ENCODE data around the gene CMTM5.

CMTM5 gene

DNA sequence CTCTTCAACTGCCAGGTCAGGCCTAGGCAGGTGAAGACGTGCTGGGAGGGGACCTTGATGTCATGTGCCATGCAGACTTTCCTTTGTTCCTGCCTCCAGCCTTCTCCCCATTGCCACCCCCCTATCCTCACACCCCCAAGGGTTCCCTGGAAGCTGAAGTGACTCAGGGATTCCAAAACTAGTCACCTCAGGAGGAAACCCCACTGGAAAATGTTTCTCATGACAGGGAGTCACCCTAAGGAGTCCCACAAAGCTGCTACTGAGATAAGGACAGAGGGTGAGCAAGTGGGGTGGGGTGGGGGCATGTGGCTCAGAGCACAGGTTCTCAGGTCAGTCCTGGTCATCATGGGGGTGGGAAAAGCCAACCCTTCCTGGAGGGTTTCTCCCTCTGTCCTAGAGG is 6.6 kb upstream of the CMTM5 start:
- H3K27ac ChIP-seq (ENCODE audit: low read depth, low read length) = no peak overlapping the region
- no peaks in the 10 kb centered on the region for H3K9me3 ChIP-seq (ENCODE audit: control insufficient read depth, insufficient read depth, low read depth, low read length)
- H3K9ac ChIP-seq (ENCODE audit: low read length) = no peak overlapping the region
- peaks cover 47% of the 10 kb centered on the region for H3K27me3 ChIP-seq (ENCODE audit: control insufficient read depth, insufficient read depth, low read length)
- no peak overlapping the region for H3K4me3 ChIP-seq (ENCODE audit: low read depth, low read length)
- no peaks in the 10 kb centered on the region for H3K36me3 ChIP-seq (ENCODE audit: control insufficient read depth, insufficient read depth, low read length)
- H3K4me1 ChIP-seq (ENCODE audit: control insufficient read depth, insufficient read depth, low read length) = peaks cover 8% of the 10 kb centered on the region; the same call in 1 of the 2 replicates

DNA sequence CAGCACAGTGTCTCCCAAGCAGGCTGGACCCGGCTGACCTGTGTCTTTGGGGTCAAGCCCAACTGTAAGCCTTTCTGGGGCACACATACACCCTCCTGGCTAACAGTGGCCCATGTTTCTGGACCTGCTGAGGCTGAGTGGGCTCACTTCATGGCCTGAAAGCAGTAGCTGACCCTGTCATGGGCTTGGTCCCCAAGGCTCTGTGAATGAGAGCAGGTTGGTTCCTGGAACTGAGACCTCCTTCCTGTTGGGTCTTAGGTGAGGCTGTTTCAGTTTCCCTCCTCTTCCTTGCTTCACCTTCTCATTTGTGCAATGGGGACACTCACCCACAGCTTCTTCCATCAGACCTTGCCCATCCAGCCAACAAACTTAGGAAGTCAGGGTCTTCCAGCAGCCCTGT is 5.0 kb upstream of the CMTM5 start:
- no peak overlapping the region for H3K4me3 ChIP-seq (ENCODE audit: low read depth, low read length)
- H3K4me1 ChIP-seq (ENCODE audit: control insufficient read depth, insufficient read depth, low read length) = peaks cover 10% of the 10 kb centered on the region
- no peaks in the 10 kb centered on the region for H3K36me3 ChIP-seq (ENCODE audit: control insufficient read depth, insufficient read depth, low read length)

DNA sequence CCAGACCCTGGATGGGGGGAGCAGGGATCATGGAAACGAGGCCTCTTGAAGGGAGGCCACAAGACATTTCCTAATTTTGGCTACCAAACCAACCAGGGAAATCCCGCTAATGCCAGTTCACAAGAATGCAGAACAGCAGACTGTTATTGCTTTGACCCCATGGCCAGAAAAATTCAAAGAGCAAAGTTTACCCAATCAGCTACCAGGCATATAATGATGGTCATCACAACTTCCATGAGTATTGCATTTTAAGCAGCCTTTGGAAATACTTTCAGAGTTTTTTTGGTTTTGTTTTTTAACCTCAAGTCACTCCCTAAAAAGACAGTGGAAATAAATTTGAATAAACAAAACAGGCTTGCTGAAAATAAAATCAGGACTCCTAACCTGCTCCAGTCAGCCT is 4.3 kb upstream of the CMTM5 start, which contains the start of gene IL25:
Gene IL25, plus strand, starts transcription at position 301 of the 400 bp plus-strand sequence.
- H3K9me3 ChIP-seq (ENCODE audit: control insufficient read depth, insufficient read depth, low read depth, low read length) = no peaks in the 10 kb centered on the region
- peaks cover 8% of the 10 kb centered on the region for H3K4me1 ChIP-seq (ENCODE audit: control insufficient read depth, insufficient read depth, low read length)
- no peaks in the 10 kb centered on the region for H3K36me3 ChIP-seq (ENCODE audit: control insufficient read depth, insufficient read depth, low read length)
- no peak within 1 kb of the TSS for H3K27ac ChIP-seq (ENCODE audit: low read depth, low read length)
- H3K9ac ChIP-seq (ENCODE audit: low read length) = no peak within 1 kb of the TSS
- no peak within 1 kb of the TSS for H3K4me3 ChIP-seq (ENCODE audit: low read depth, low read length)
- peaks cover 52% of the 10 kb centered on the region for H3K27me3 ChIP-seq (ENCODE audit: control insufficient read depth, insufficient read depth, low read length)

More for the DNA sequence above, 5.0 kb upstream of the CMTM5 start:
- Histone ChIP-seq H3K27me3 (ENCODE audit: control insufficient read depth, insufficient read depth, low read length) (peaks cover 51% of the 10 kb centered on the region), H3K9ac (ENCODE audit: low read length) (no peak overlapping the region), H3K9me3 (ENCODE audit: control insufficient read depth, insufficient read depth, low read depth, low read length) (no peaks in the 10 kb centered on the region), H3K27ac (ENCODE audit: low read depth, low read length) (no peak overlapping the region)

DNA sequence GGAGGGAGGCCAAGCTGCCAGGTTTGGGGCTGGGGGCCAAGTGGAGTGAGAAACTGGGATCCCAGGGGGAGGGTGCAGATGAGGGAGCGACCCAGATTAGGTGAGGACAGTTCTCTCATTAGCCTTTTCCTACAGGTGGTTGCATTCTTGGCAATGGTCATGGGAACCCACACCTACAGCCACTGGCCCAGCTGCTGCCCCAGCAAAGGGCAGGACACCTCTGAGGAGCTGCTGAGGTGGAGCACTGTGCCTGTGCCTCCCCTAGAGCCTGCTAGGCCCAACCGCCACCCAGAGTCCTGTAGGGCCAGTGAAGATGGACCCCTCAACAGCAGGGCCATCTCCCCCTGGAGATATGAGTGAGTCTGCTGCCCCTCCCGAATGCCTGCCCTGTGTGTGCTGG is 3.8 kb upstream of the CMTM5 start:
- no peak overlapping the region for H3K27ac ChIP-seq (ENCODE audit: low read depth, low read length)

DNA sequence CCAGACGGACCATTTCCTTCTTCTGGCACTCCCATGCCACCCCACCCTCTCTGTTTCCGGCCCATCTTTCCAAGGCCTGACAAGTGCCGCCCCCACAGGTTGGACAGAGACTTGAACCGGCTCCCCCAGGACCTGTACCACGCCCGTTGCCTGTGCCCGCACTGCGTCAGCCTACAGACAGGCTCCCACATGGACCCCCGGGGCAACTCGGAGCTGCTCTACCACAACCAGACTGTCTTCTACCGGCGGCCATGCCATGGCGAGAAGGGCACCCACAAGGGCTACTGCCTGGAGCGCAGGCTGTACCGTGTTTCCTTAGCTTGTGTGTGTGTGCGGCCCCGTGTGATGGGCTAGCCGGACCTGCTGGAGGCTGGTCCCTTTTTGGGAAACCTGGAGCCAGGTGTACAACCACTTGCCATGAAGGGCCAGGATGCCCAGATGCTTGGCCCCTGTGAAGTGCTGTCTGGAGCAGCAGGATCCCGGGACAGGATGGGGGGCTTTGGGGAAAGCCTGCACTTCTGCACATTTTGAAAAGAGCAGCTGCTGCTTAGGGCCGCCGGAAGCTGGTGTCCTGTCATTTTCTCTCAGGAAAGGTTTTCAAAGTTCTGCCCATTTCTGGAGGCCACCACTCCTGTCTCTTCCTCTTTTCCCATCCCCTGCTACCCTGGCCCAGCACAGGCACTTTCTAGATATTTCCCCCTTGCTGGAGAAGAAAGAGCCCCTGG is 1.2 kb upstream of the CMTM5 start:
- H3K4me3 ChIP-seq (ENCODE audit: low read depth, low read length) = no peak overlapping the region
- peaks cover 8% of the 10 kb centered on the region for H3K4me1 ChIP-seq (ENCODE audit: control insufficient read depth, insufficient read depth, low read length)
- no peak overlapping the region for H3K27ac ChIP-seq (ENCODE audit: low read depth, low read length)
- peaks cover 43% of the 10 kb centered on the region for H3K27me3 ChIP-seq (ENCODE audit: control insufficient read depth, insufficient read depth, low read length)
- no peaks in the 10 kb centered on the region for H3K36me3 ChIP-seq (ENCODE audit: control insufficient read depth, insufficient read depth, low read length)
- H3K9ac ChIP-seq (ENCODE audit: low read length) = no peak overlapping the region
- H3K9me3 ChIP-seq (ENCODE audit: control insufficient read depth, insufficient read depth, low read depth, low read length) = no peaks in the 10 kb centered on the region

More for the DNA sequence above, 3.8 kb upstream of the CMTM5 start:
- no peak overlapping the region for H3K4me3 ChIP-seq (ENCODE audit: low read depth, low read length)
- H3K36me3 ChIP-seq (ENCODE audit: control insufficient read depth, insufficient read depth, low read length) = no peaks in the 10 kb centered on the region
- H3K9ac ChIP-seq (ENCODE audit: low read length) = no peak overlapping the region
- no peaks in the 10 kb centered on the region for H3K9me3 ChIP-seq (ENCODE audit: control insufficient read depth, insufficient read depth, low read depth, low read length)
- peaks cover 52% of the 10 kb centered on the region for H3K27me3 ChIP-seq (ENCODE audit: control insufficient read depth, insufficient read depth, low read length)
- H3K4me1 ChIP-seq (ENCODE audit: control insufficient read depth, insufficient read depth, low read length) = peaks cover 8% of the 10 kb centered on the region

DNA sequence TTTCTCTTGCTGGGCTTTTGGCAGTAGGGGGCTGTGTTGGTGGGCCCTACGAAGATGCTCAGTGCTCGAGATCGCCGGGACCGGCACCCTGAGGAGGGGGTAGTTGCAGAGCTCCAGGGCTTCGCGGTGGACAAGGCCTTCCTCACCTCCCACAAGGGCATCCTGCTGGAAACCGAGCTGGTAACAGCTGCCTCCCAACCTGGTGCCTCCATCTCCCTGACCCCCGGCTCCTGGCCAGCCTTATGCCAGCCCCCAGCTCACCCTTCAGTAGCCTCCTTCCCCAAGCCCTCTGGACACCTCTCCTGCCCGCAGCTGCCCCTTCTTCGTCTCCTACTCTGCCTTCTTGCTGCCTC is 328 bp downstream of the CMTM5 start:
- Histone ChIP-seq H3K27me3 (ENCODE audit: control insufficient read depth, insufficient read depth, low read length) (peaks cover 28% of the 10 kb centered on the region), H3K36me3 (ENCODE audit: control insufficient read depth, insufficient read depth, low read length) (no peaks in the 10 kb centered on the region), H3K4me3 (ENCODE audit: low read depth, low read length) (no peak overlapping the region), H3K9ac (ENCODE audit: low read length) (no peak overlapping the region), H3K9me3 (ENCODE audit: control insufficient read depth, insufficient read depth, low read depth, low read length) (no peaks in the 10 kb centered on the region), H3K27ac (ENCODE audit: low read depth, low read length) (no peak overlapping the region), H3K4me1 (ENCODE audit: control insufficient read depth, insufficient read depth, low read length) (peaks cover 8% of the 10 kb centered on the region)

DNA sequence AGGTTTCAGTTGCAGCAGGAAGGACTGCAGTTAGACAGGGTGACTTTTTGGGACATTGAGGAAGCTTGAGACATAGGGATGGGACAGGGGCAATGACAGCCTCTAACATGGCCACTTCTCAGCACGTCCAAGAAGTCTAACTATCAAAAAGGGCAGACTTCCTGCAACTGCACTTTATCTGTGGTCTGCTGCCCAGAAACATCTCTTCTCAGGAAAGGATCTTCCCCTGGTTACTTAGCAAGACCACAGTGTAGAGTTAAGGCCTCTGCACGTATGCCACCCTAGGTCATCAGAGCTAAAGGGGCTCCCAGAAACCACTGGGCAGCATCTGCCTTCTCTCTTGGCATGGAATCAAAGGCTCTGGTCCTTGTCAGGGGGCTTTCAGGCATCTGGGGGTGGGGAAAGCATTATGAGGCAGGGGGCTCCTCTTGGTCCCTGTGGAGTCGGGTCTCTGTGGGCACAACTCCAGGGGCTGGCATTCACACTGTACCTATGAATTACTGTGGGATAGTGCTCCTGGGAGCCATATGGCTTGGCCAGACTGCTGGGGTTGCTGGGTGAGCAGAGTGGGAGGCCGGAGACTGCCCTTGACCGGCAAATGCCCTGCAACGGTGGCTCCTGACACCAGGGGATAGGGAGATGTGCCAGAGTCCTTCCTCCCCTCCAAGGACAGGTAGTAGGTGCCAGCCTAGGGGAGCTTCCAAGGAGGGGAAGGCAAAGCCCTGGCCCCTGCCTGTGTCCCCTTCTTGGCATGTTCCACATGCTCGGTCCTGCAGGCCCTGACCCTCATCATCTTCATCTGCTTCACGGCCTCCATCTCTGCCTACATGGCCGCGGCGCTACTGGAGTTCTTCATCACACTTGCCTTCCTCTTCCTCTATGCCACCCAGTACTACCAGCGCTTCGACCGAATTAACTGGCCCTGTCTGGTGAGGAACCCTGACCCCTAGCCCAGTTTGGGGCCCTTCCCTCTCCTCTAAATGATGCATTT is 1.0 kb downstream of the CMTM5 start:
- Histone ChIP-seq H3K36me3 (ENCODE audit: control insufficient read depth, insufficient read depth, low read length) (no peaks in the 10 kb centered on the region), H3K4me3 (ENCODE audit: low read depth, low read length) (no peak overlapping the region), H3K4me1 (ENCODE audit: control insufficient read depth, insufficient read depth, low read length) (peaks cover 8% of the 10 kb centered on the region), H3K9me3 (ENCODE audit: control insufficient read depth, insufficient read depth, low read depth, low read length) (no peaks in the 10 kb centered on the region), H3K27ac (ENCODE audit: low read depth, low read length) (no peak overlapping the region), H3K9ac (ENCODE audit: low read length) (no peak overlapping the region), H3K27me3 (ENCODE audit: control insufficient read depth, insufficient read depth, low read length) (peaks cover 27% of the 10 kb centered on the region)

DNA sequence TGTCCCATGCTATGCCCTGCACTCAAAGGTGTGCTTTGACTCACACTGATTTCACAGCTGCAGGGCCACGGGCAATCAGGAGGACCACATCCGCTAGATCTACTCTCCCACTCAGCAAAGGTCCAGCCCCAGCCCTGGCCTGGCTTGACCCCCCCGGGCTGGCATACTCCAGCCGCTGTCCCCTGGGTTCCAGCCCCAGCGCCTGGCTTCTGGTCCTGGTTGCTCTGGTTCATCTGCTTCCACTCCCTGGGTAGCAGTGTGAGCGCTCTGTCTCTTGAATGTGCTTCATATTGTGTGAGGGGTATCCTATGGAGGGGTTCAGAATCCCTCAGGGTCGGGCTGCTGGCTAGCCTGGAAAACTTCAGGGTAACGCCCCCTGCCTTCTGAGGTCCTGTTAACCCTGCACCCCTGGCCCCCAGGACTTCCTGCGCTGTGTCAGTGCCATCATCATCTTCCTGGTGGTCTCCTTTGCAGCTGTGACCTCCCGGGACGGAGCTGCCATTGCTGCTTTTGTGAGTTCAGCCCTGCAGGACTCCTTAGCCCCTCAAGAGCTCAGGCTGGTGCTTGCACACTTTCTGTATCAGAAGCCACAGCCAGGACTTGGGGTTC is 1.9 kb downstream of the CMTM5 start:
- Histone ChIP-seq H3K9me3 (ENCODE audit: control insufficient read depth, insufficient read depth, low read depth, low read length) (no peaks in the 10 kb centered on the region), H3K4me3 (ENCODE audit: low read depth, low read length) (no peak overlapping the region), H3K36me3 (ENCODE audit: control insufficient read depth, insufficient read depth, low read length) (no peaks in the 10 kb centered on the region), H3K27ac (ENCODE audit: low read depth, low read length) (no peak overlapping the region), H3K4me1 (ENCODE audit: control insufficient read depth, insufficient read depth, low read length) (peaks cover 8% of the 10 kb centered on the region), H3K27me3 (ENCODE audit: control insufficient read depth, insufficient read depth, low read length) (peaks cover 27% of the 10 kb centered on the region), H3K9ac (ENCODE audit: low read length) (no peak overlapping the region)

DNA sequence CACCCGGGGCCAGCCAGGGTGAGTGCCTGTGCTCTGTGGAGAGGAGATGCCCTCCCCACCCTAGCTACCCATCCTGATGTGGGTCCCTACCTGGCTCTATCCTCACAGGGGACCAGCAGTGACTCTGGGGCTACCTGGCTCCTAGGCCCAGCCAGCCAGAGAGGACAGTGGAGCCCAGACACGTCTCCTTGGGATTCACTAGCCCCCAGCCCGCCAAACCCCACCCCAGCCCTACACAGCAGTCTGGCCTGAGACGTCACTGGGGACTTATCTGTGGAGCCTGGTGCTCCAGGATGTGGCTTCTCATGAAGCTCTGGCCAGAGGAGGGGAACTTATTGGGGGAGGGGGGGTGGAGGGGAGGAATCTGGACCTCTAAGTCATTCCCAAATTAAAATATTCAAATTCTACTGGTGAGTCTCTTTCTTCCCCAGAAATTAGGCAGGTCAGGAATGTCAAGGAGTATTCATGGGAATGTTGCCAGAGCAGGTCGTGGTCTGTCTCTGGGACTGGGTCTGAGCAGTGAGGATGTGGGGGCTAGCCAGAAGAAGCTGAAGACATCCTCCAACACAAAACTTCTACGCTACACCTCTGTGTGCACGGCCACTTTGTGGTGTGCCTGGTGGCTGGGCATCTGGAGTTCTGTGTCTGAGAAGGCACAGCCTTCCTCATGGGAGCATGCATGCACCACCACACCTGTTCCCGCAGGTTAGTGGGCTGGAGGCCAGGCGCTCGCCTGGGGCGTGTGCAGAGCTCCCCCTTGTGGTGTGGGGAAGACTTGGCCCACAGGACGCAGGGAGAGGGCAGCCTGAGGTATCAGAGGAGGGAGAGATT is 2.7 kb downstream of the CMTM5 start:
- H3K27me3 ChIP-seq (ENCODE audit: control insufficient read depth, insufficient read depth, low read length) = peaks cover 27% of the 10 kb centered on the region
- peaks cover 8% of the 10 kb centered on the region for H3K4me1 ChIP-seq (ENCODE audit: control insufficient read depth, insufficient read depth, low read length)
- H3K36me3 ChIP-seq (ENCODE audit: control insufficient read depth, insufficient read depth, low read length) = no peaks in the 10 kb centered on the region
- no peaks in the 10 kb centered on the region for H3K9me3 ChIP-seq (ENCODE audit: control insufficient read depth, insufficient read depth, low read depth, low read length)
- no peak overlapping the region for H3K27ac ChIP-seq (ENCODE audit: low read depth, low read length)
- H3K9ac ChIP-seq (ENCODE audit: low read length) = no peak overlapping the region
- H3K4me3 ChIP-seq (ENCODE audit: low read depth, low read length) = no peak overlapping the region

DNA sequence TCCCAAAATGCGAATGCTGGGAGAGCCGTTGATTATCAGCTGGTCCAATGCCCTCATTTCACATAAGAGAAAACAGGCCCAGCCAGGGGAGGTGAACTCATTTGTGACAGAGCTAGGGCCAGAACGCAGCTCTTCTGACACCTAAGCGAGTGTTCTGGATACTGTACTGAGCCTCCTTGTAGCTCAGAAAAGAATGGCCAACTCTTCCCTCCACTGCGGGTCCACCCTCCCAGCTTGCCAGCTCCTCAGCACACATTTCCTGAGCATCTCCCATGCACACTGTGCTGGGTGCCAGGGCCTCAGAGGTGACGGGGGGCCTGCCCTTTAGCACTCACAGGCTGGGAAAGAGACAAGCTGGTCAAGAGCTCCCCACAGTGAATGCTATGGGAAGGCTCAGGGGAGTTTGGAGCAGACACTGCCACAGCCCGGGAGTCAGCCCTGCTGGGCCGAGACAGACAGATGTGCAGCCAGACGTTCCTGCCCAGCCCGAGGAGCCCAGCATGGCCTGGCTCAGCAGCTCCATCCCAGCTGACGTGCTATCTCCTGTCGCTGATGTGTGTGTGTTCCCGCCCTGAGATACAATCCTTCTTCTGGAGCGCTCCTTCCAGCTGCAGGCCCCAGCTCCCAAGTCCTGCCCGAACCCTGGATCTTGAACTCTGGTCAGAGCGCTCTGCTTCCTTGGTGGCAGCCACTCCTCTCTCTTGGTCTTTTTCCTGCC is 3.5 kb downstream of the CMTM5 start:
- no peak overlapping the region for H3K27ac ChIP-seq (ENCODE audit: low read depth, low read length)
- H3K4me1 ChIP-seq (ENCODE audit: control insufficient read depth, insufficient read depth, low read length) = peaks cover 8% of the 10 kb centered on the region
- H3K27me3 ChIP-seq (ENCODE audit: control insufficient read depth, insufficient read depth, low read length) = peaks cover 27% of the 10 kb centered on the region
- H3K9ac ChIP-seq (ENCODE audit: low read length) = no peak overlapping the region
- H3K4me3 ChIP-seq (ENCODE audit: low read depth, low read length) = no peak overlapping the region
- H3K9me3 ChIP-seq (ENCODE audit: control insufficient read depth, insufficient read depth, low read depth, low read length) = no peaks in the 10 kb centered on the region
- H3K36me3 ChIP-seq (ENCODE audit: control insufficient read depth, insufficient read depth, low read length) = no peaks in the 10 kb centered on the region
